Prostate gland (tissue), 2 donors: ENCODE results near the gene DPY30.

ENCODE experiments used
- POLR2A ChIP-seq: fragments of 450-650 bp; IDR thresholded peaks from one replicate; pipeline ENCODE4 v1.6.1; 2016; ENCODE audit warnings: antibody characterized with exemption, mild to moderate bottlenecking
- POLR2AphosphoS5 ChIP-seq: sonication (generic); formaldehyde crosslinking; IDR thresholded peaks from one replicate; pipeline ENCODE4 v1.6.1; 2017; ENCODE audit warnings: antibody characterized with exemption
- TF ChIP-seq, protein P1 (sequence below), 4 experiments: fragments of 200-600 bp in 2 of 4; fragments of 450-650 bp in 2 of 4; sonication (generic) in 2 of 4; IDR thresholded peaks; 1 replicate in 3 of 4; 2 replicates in 1 of 4; pipeline ENCODE4 v1.5.1; 2016 to 2019; ENCODE audit warnings: antibody characterized with exemption in 4 of 4, mild to moderate bottlenecking in 2 of 4, moderate library complexity in 2 of 4

DNA sequence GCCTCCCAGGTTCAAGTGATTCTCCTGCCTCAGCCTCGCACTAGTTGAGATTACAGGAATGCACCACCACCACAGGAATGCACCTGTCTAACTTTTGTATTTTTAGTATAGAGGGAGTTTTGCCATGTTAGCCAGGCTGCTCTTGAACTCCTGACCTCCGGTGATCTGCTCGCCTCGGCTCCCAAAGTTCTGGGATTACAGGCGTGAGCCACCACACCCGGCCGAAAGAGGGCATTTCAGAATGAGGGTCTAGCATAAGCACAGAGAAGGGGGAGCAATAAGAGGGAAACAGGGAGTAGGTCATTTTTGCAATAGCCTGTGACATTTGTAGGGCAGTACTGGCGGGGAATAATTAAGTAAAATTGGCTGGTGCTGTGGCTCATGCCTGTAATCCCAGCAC is 21.8 kb upstream of the DPY30 start:
- TF ChIP-seq, protein P1, sequence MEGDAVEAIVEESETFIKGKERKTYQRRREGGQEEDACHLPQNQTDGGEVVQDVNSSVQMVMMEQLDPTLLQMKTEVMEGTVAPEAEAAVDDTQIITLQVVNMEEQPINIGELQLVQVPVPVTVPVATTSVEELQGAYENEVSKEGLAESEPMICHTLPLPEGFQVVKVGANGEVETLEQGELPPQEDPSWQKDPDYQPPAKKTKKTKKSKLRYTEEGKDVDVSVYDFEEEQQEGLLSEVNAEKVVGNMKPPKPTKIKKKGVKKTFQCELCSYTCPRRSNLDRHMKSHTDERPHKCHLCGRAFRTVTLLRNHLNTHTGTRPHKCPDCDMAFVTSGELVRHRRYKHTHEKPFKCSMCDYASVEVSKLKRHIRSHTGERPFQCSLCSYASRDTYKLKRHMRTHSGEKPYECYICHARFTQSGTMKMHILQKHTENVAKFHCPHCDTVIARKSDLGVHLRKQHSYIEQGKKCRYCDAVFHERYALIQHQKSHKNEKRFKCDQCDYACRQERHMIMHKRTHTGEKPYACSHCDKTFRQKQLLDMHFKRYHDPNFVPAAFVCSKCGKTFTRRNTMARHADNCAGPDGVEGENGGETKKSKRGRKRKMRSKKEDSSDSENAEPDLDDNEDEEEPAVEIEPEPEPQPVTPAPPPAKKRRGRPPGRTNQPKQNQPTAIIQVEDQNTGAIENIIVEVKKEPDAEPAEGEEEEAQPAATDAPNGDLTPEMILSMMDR (IDR thresholded peaks at IDR 0.05) = no peak
- TF ChIP-seq POLR2A = no peak
- no peak for TF ChIP-seq POLR2AphosphoS5
